IMR-90 (cell line): ENCODE data around the gene NOC2L.

Source experiments
- BHLHE40 ChIP-seq: fragments of 150-350 bp; IDR thresholded peaks from 2 replicates; pipeline ENCODE4 v1.6.1; 2016; ENCODE audit warnings: mild to moderate bottlenecking, low read depth, low read length
- CEBPB ChIP-seq: IDR thresholded peaks from 2 replicates; pipeline ENCODE4 v1.6.1; 2012; ENCODE audit warnings: low read depth, low read length, improper control_type of control experiment
- CHD1 ChIP-seq: IDR thresholded peaks from 2 replicates; pipeline ENCODE4 v1.6.1; 2012; ENCODE audit warnings: low read depth, low read length, improper control_type of control experiment
- CTCF ChIP-seq: conservative IDR thresholded peaks from 2 replicates; pipeline ENCODE4 v1.5.1; 2012; ENCODE audit warnings: mild to moderate bottlenecking, low read depth, low read length, improper control_type of control experiment
- ELK1 ChIP-seq: fragments of 150-350 bp; IDR thresholded peaks from 2 replicates; pipeline ENCODE4 v1.6.1; 2016; ENCODE audit warnings: low read depth, mild to moderate bottlenecking, low read length, moderate library complexity, borderline replicate concordance
- FOS ChIP-seq: fragments of 150-350 bp; IDR thresholded peaks from 2 replicates; pipeline ENCODE4 v1.6.1; 2016; ENCODE audit warnings: low read depth, low read length
- MAZ ChIP-seq: IDR thresholded peaks from 2 replicates; pipeline ENCODE4 v1.6.1; 2012; ENCODE audit warnings: low read depth, mild to moderate bottlenecking, low read length, improper control_type of control experiment, moderate library complexity, borderline replicate concordance
- MXI1 ChIP-seq: IDR thresholded peaks from 2 replicates; pipeline ENCODE4 v1.6.1; 2012; ENCODE audit warnings: low read depth, mild to moderate bottlenecking, low read length, moderate library complexity, borderline replicate concordance
- POLR2A ChIP-seq: IDR thresholded peaks from 2 replicates; pipeline ENCODE4 v1.6.1; 2012; ENCODE audit warnings: mild to moderate bottlenecking, low read depth, low read length
- RAD21 ChIP-seq: IDR thresholded peaks from 2 replicates; pipeline ENCODE4 v1.6.1; 2012; ENCODE audit warnings: low read length, improper control_type of control experiment
- RCOR1 ChIP-seq: IDR thresholded peaks from 2 replicates; pipeline ENCODE4 v1.6.1; 2012; ENCODE audit warnings: mild to moderate bottlenecking, low read length, improper control_type of control experiment; ENCODE audit not compliant: insufficient replicate concordance
- RFX5 ChIP-seq: IDR thresholded peaks from 2 replicates; pipeline ENCODE4 v1.8.0; 2012; ENCODE audit warnings: low read depth, mild to moderate bottlenecking, low read length, moderate library complexity
- SMC3 ChIP-seq: fragments of 150-350 bp; IDR thresholded peaks from 2 replicates; pipeline ENCODE4 v1.6.1; 2016; ENCODE audit warnings: low read depth, mild to moderate bottlenecking, antibody characterized with exemption, low read length, moderate library complexity
- USF2 ChIP-seq: fragments of 150-350 bp; IDR thresholded peaks from 2 replicates; pipeline ENCODE4 v1.6.1; 2017; ENCODE audit warnings: mild to moderate bottlenecking, antibody characterized with exemption, low read length, low read depth

- TF ChIP-seq POLR2A (no peak), CEBPB (no peak), USF2 (no peak), CTCF (no peak), RCOR1 (no peak), CHD1 (no peak), MXI1 (no peak), RAD21 (no peak), SMC3 (no peak), MAZ (no peak), RFX5 (no peak), FOS (no peak), ELK1 (no peak), BHLHE40 (no peak)
Observed at GRCh38 chr1:972726-973458, 13.8 kb upstream of the NOC2L start.
